Measurements from ENCODE around the gene HECTD3. TPM values are rescaled to one million over a fixed set of nuclear protein-coding genes. Genes with fewer than 3 reads are reported as not detected.

The HECTD3 gene
- total and polyA plus RNA-seq, 9 of the 15 experiments (the other 6 are each of a cell fraction or from before 2014, with no cell fraction given): 6.3 to 50.8 (median 18.9) TPM

- Histone ChIP-seq H3K9me1 (ENCODE audit: control insufficient read depth, insufficient read depth, low read length) (no peaks in the 10 kb centered on the region), H3K4me3 (no peak overlapping the region), H3K9me3 (replicated peaks; ENCODE audit: control insufficient read depth, insufficient read depth, low read depth, low read length) (no peaks in the 10 kb centered on the region), H3K27ac (ENCODE audit: extremely low read depth, low read depth, low read length) (no peak overlapping the region), H3K4me1 (replicated peaks in 1 of 2; ENCODE audit: control insufficient read depth in 2 of 2, insufficient read depth in 2 of 2, low read length in 2 of 2) (peaks cover 12 to 13% of the 10 kb centered on the region in 2 experiments), H4K20me1 (replicated peaks; ENCODE audit: control insufficient read depth, insufficient read depth, low read length) (0 out of 2 replicates have a peak, but pooled peaks cover 4% of the 10 kb centered on the region), H3K4me2 (ENCODE audit: insufficient read depth, low read length) (no peak overlapping the region), H3K79me2 (ENCODE audit: control insufficient read depth, insufficient read depth, low read length) (no peaks in the 10 kb centered on the region), H3K27me3 (ENCODE audit: control insufficient read depth in 2 of 2, insufficient read depth in 2 of 2, low read length in 2 of 2) (peaks cover 1 to 8% of the 10 kb centered on the region in 2 experiments; a peak in 2 of 5 replicates), H2AFZ (ENCODE audit: low read depth, low read length) (no peak overlapping the region), H3K36me3 (ENCODE audit: control insufficient read depth, insufficient read depth, low read length) (no peaks in the 10 kb centered on the region), H3K9ac (ENCODE audit: insufficient read depth in 1 of 2, low read depth in 2 of 2, low read length in 2 of 2) (no peak overlapping the region)
- CTCF ChIA-PET (ENCODE audit: low intra/inter-chr PET ratio): no interaction called here
- in situ Hi-C loops (cut with MboI): no loop called here
- TF ChIP-seq RB1 (IDR thresholded peaks at IDR 0.05; ENCODE audit: low read depth) (no peak), SUPT5H (IDR thresholded peaks at IDR 0.05) (no peak), TFAM (CRISPR knock-in tag; conservative IDR thresholded peaks at IDR 0.05) (no peak), HMGN3 (IDR thresholded peaks at IDR 0.05; ENCODE audit: borderline replicate concordance, extremely low read depth, insufficient read length, low read depth, low read length) (no peak), ZFX (CRISPR knock-in tag; IDR thresholded peaks at IDR 0.05) (no peak), ZNF408 (CRISPR knock-in tag; IDR thresholded peaks at IDR 0.05; ENCODE audit: low read depth) (no peak), NFE2 (IDR thresholded peaks at IDR 0.05; ENCODE audit: low read depth) (no peak), ZNF274 (IDR thresholded peaks at IDR 0.05; ENCODE audit: borderline replicate concordance, low read depth, low read length) (no peak), CREB1 (IDR thresholded peaks at IDR 0.05) (no peak), CREB1 (CRISPR knock-in tag; IDR thresholded peaks at IDR 0.05) (no peak), PML (IDR thresholded peaks at IDR 0.05; ENCODE audit: low read length) (no peak), TCF15 (CRISPR knock-in tag; IDR thresholded peaks at IDR 0.05) (no peak), CSDE1 (IDR thresholded peaks at IDR 0.05) (no peak), ZNF224 (CRISPR knock-in tag; IDR thresholded peaks at IDR 0.05) (no peak), SMARCC2 (IDR thresholded peaks at IDR 0.05; ENCODE audit: low read depth) (no peak), HDAC2 (IDR thresholded peaks at IDR 0.05) (no peak)
- TF ChIP-seq, protein P1, sequence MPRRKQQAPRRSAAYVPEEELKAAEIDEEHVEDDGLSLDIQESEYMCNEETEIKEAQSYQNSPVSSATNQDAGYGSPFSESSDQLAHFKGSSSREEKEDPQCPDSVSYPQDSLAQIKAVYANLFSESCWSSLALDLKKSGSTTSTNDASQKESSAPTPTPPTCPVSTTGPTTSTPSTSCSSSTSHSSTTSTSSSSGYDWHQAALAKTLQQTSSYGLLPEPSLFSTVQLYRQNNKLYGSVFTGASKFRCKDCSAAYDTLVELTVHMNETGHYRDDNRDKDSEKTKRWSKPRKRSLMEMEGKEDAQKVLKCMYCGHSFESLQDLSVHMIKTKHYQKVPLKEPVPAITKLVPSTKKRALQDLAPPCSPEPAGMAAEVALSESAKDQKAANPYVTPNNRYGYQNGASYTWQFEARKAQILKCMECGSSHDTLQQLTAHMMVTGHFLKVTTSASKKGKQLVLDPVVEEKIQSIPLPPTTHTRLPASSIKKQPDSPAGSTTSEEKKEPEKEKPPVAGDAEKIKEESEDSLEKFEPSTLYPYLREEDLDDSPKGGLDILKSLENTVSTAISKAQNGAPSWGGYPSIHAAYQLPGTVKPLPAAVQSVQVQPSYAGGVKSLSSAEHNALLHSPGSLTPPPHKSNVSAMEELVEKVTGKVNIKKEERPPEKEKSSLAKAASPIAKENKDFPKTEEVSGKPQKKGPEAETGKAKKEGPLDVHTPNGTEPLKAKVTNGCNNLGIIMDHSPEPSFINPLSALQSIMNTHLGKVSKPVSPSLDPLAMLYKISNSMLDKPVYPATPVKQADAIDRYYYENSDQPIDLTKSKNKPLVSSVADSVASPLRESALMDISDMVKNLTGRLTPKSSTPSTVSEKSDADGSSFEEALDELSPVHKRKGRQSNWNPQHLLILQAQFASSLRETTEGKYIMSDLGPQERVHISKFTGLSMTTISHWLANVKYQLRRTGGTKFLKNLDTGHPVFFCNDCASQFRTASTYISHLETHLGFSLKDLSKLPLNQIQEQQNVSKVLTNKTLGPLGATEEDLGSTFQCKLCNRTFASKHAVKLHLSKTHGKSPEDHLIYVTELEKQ (CRISPR knock-in tag; IDR thresholded peaks at IDR 0.05): no peak
- DNase-seq (ENCODE audit: extremely low read depth in 1 of 4, low spot score in 3 of 4) (no peak), ATAC-seq (no peak), FAIRE-seq (no peak)
- intact Hi-C loops (cut with micrococcal nuclease): no loop called here
- 17% methylated on average over 5 of the region's 5 CpGs for WGBS (ENCODE audit: insufficient coverage, low coverage, missing lambda C conversion rate)
- POLR2A ChIA-PET: interaction anchor here (0.6 kb wide), 1 partner anchor 19 kb away, joined by 3 read pairs; no protein-coding TSS in a partner anchor
- no TSS peak for BruUV-seq (replicated peaks)
Measured at GRCh38 chr1:45043094-45043493, 32.0 kb upstream of the HECTD3 start.
